Osteoblast (primary cell): ENCODE results near the gene CDH4. TPM values are rescaled to one million over a fixed set of nuclear protein-coding genes. Genes with fewer than 3 reads are reported as not detected.
A peak's percentile ranks its signal among the peaks of the same experiment; 100 is the strongest.

Experiments
- DNase-seq: peaks from one replicate; pipeline ENCODE4 v3.0.0; 2011; ENCODE audit warnings: low spot score, mixed read lengths; ENCODE audit not compliant: insufficient read length; ENCODE audit errors: missing footprints
- H2AFZ ChIP-seq: 2 replicates; pipeline ENCODE4 v1.6.0; 2011; ENCODE audit warnings: mild to moderate bottlenecking, low read length
- H3K27ac ChIP-seq: 2 replicates; pipeline ENCODE4 v1.5.1; 2011; ENCODE audit warnings: mild to moderate bottlenecking, low read depth, low read length, moderate library complexity
- H3K27me3 ChIP-seq: 2 replicates; pipeline ENCODE4 v1.6.0; 2012; ENCODE audit warnings: mild to moderate bottlenecking, control low read depth, inconsistent platforms, low read length, moderate library complexity; ENCODE audit not compliant: insufficient read depth
- H3K36me3 ChIP-seq: 2 replicates; pipeline ENCODE4 v1.5.1; 2011; ENCODE audit warnings: mild to moderate bottlenecking, low read length, control low read depth, moderate library complexity; ENCODE audit not compliant: insufficient read depth
- H3K4me1 ChIP-seq: 2 replicates; pipeline ENCODE4 v1.5.1; 2011; ENCODE audit warnings: mild to moderate bottlenecking, low read length, control low read depth, moderate library complexity; ENCODE audit not compliant: insufficient read depth
- H3K4me2 ChIP-seq: 2 replicates; pipeline ENCODE4 v1.6.0; 2011; ENCODE audit warnings: mild to moderate bottlenecking, low read length; ENCODE audit not compliant: insufficient read depth
- H3K4me3 ChIP-seq: fragments of 200-600 bp; sonication (generic); 3 replicates; pipeline ENCODE4 v1.5.1; 2012; ENCODE audit warnings: mild to moderate bottlenecking, low read length, inconsistent platforms; ENCODE audit not compliant: insufficient read depth
- H3K79me2 ChIP-seq: 2 replicates; pipeline ENCODE4 v1.6.0; 2012; ENCODE audit warnings: mild to moderate bottlenecking, low read length, control low read depth, inconsistent platforms; ENCODE audit not compliant: insufficient read depth
- H3K9me3 ChIP-seq: 2 replicates; pipeline ENCODE4 v1.5.1; 2011; ENCODE audit warnings: low read depth, low read length, control low read depth
- H4K20me1 ChIP-seq: 2 replicates; pipeline ENCODE4 v1.6.0; 2012; ENCODE audit warnings: mild to moderate bottlenecking, low read length, control low read depth; ENCODE audit not compliant: insufficient read depth
- CTCF ChIP-seq: IDR thresholded peaks from 2 replicates; pipeline ENCODE4 v1.5.1; 2011; ENCODE audit warnings: mild to moderate bottlenecking, low read depth, low read length, moderate library complexity; ENCODE audit errors: extremely low read depth
- total RNA-seq: library from RNA; depleted of rRNA; stranded (reverse); fragments of >200 nt; gene quantifications from 2 replicates; pipeline ENCODE4 v1.2.3, GENCODE V29; 2012

The CDH4 gene
- total RNA-seq, 1 donor, result 1.1 TPM

GRCh38 chr20:61958773-61959700 lies 707.0 kb downstream of the CDH4 start:
- no peak overlapping the region for H3K4me3 ChIP-seq
- H3K4me2 ChIP-seq, result no peak overlapping the region
- no peak overlapping the region for H2AFZ ChIP-seq
- H3K9me3 ChIP-seq, result no peaks in the 10 kb centered on the region
- H3K4me1 ChIP-seq, result peaks cover 4% of the 10 kb centered on the region
- no peaks in the 10 kb centered on the region for H3K36me3 ChIP-seq
- no peak overlapping the region for H3K27ac ChIP-seq
- peak; percentile 43 for DNase-seq
- H4K20me1 ChIP-seq, result no peaks in the 10 kb centered on the region
- peaks cover 8% of the 10 kb centered on the region for H3K27me3 ChIP-seq
- H3K79me2 ChIP-seq, result no peaks in the 10 kb centered on the region
- TF ChIP-seq CTCF, result no peak

GRCh38 chr20:61960836-61961235 lies 708.8 kb downstream of the CDH4 start:
- Histone ChIP-seq H3K4me2 (no peak overlapping the region), H4K20me1 (no peaks in the 10 kb centered on the region), H3K36me3 (no peaks in the 10 kb centered on the region), H3K27me3 (peaks cover 19% of the 10 kb centered on the region), H3K4me1 (peaks cover 4% of the 10 kb centered on the region), H3K79me2 (no peaks in the 10 kb centered on the region), H3K27ac (no peak overlapping the region), H3K9me3 (no peaks in the 10 kb centered on the region), H2AFZ (no peak overlapping the region), H3K4me3 (no peak overlapping the region)
- no peak for TF ChIP-seq CTCF
- no peak for DNase-seq

- no peak overlapping the region for H2AFZ ChIP-seq
- H3K4me1 ChIP-seq, result no peaks in the 10 kb centered on the region
- no peak overlapping the region for H3K4me3 ChIP-seq
- peaks cover 29% of the 10 kb centered on the region for H3K27me3 ChIP-seq
- DNase-seq, result peak; percentile 61
- no peak overlapping the region for H3K27ac ChIP-seq
- no peaks in the 10 kb centered on the region for H3K36me3 ChIP-seq
- no peaks in the 10 kb centered on the region for H3K79me2 ChIP-seq
- H4K20me1 ChIP-seq, result no peaks in the 10 kb centered on the region
- H3K9me3 ChIP-seq, result no peaks in the 10 kb centered on the region
- no peak overlapping the region for H3K4me2 ChIP-seq
- no peak for TF ChIP-seq CTCF
Observed at GRCh38 chr20:61963149-61963548, 711.1 kb downstream of the CDH4 start.

- DNase-seq, result peak; percentile 19
- TF ChIP-seq CTCF, result no peak
Observed at GRCh38 chr20:61963885-61964674, 712.0 kb downstream of the CDH4 start.

More at GRCh38 chr20:61963885-61964674, 712.0 kb downstream of the CDH4 start:
- Histone ChIP-seq H4K20me1 (no peaks in the 10 kb centered on the region), H3K4me1 (no peaks in the 10 kb centered on the region), H3K4me2 (no peak overlapping the region), H2AFZ (no peak overlapping the region), H3K36me3 (no peaks in the 10 kb centered on the region), H3K4me3 (no peak overlapping the region), H3K27me3 (peaks cover 29% of the 10 kb centered on the region), H3K79me2 (no peaks in the 10 kb centered on the region), H3K9me3 (no peaks in the 10 kb centered on the region), H3K27ac (no peak overlapping the region)
